GM12878 (cell line): ENCODE results near the gene TPBGL. TPM values are rescaled to one million over a fixed set of nuclear protein-coding genes. Genes with fewer than 3 reads are reported as not detected.

ENCODE experiments used
- ATAC-seq: fragments of 200-7000 bp; cut with Tn5 transposase; 3 replicates; pipeline ENCODE4 v1.9.1; 2020; ENCODE audit warnings: mild to moderate bottlenecking, moderate library complexity
- BruUV-seq: library from RNA; stranded (reverse); fragments of 400-500 nt; replicated peaks from 2 replicates; lab custom pipeline; 2021; lab: Mats Ljungman, UMichigan
- CTCF ChIA-PET: fragments of 300-600 bp; sonication (Branson Sonifier 250); formaldehyde crosslinking; extraction: SDS; loops from one replicate; lab custom pipeline; 2021; ENCODE audit warnings: inconsistent platforms; lab: Yijun Ruan, JAX
- POLR2A ChIA-PET: fragments of 350-600 bp; formaldehyde crosslinking; extraction: SDS; loops from one replicate; lab custom pipeline; 2021; ENCODE audit warnings: inconsistent platforms; lab: Charles Lee
- RAD21 ChIA-PET: fragments of 300-600 bp; sonication (Branson Sonifier 250); formaldehyde crosslinking; loops from one replicate; lab custom pipeline; 2023; ENCODE audit warnings: antibody characterized with exemption; ENCODE audit not compliant: unreplicated experiment; lab: Charles Lee
- SMC1A ChIA-PET: fragments of 300-600 bp; sonication (Branson Sonifier 250); formaldehyde crosslinking; loops from one replicate; lab custom pipeline; 2023; ENCODE audit not compliant: unreplicated experiment, uncharacterized antibody; lab: Charles Lee
- DNase-seq: peaks from one replicate; pipeline ENCODE4 v3.0.0-alpha.2; 2011; ENCODE audit warnings: low read depth, low spot score
- FAIRE-seq: peaks from 3 replicates; lab custom pipeline; 2011; peaks lifted over from hg19 to GRCh38; lab: Jason Lieb, UNC
- H2AFZ ChIP-seq: 2 replicates; pipeline ENCODE4 v1.6.0; 2011; ENCODE audit warnings: low read depth, low read length, control low read depth; ENCODE audit not compliant: control insufficient read depth
- H3K27ac ChIP-seq: 2 replicates; pipeline ENCODE4 v1.5.1; 2011; ENCODE audit warnings: control low read depth; ENCODE audit not compliant: control insufficient read depth, insufficient read depth
- H3K27me3 ChIP-seq, 2 experiments: replicated peaks in 1 of 2; 2 replicates each; pipeline versions ENCODE4 v1.6.0 to v1.6.1; 2011; ENCODE audit warnings: low read length in 1 of 2; ENCODE audit not compliant: control insufficient read depth in 2 of 2, insufficient read depth in 2 of 2
- H3K36me3 ChIP-seq, 2 experiments: 2 replicates each; pipeline ENCODE4 v1.5.1; 2011; ENCODE audit warnings: low read length in 1 of 2; ENCODE audit not compliant: control insufficient read depth in 2 of 2, insufficient read depth in 2 of 2
- H3K4me1 ChIP-seq: 2 replicates; pipeline ENCODE4 v1.6.1; 2011; ENCODE audit warnings: mild to moderate bottlenecking, low read length, moderate library complexity, mixed read lengths; ENCODE audit not compliant: control insufficient read depth, insufficient read depth
- H3K4me2 ChIP-seq: 2 replicates; pipeline ENCODE4 v1.6.0; 2011; ENCODE audit warnings: control low read depth; ENCODE audit not compliant: control insufficient read depth, insufficient read depth
- H3K4me3 ChIP-seq: fragments of 200-600 bp; sonication (generic); 2 replicates; pipeline ENCODE4 v1.5.1; 2016
- H3K79me2 ChIP-seq: 2 replicates; pipeline ENCODE4 v1.6.0; 2011; ENCODE audit warnings: low read length; ENCODE audit not compliant: control insufficient read depth, insufficient read depth
- H3K9ac ChIP-seq: 2 replicates; pipeline ENCODE4 v1.8.0; 2011; ENCODE audit warnings: low read length, control low read depth, mixed read lengths; ENCODE audit not compliant: control insufficient read depth, insufficient read depth
- H3K9me3 ChIP-seq: replicated peaks from 3 replicates; pipeline ENCODE4 v1.5.1; 2011; ENCODE audit warnings: mild to moderate bottlenecking, low read length; ENCODE audit not compliant: control insufficient read depth, insufficient read depth
- H4K20me1 ChIP-seq: 2 replicates; pipeline ENCODE4 v1.6.0; 2011; ENCODE audit not compliant: control insufficient read depth, insufficient read depth
- BRCA1 ChIP-seq: IDR thresholded peaks from 2 replicates; pipeline ENCODE4 v1.6.1; 2011; ENCODE audit warnings: low read depth, low read length, improper control_type of control experiment
- CREM ChIP-seq: IDR thresholded peaks from 2 replicates; pipeline ENCODE4 v1.6.1; 2014; ENCODE audit warnings: antibody characterized with exemption, low read depth
- MYC ChIP-seq: IDR thresholded peaks from 2 replicates; pipeline ENCODE4 v1.6.1; 2011; ENCODE audit warnings: mild to moderate bottlenecking, low read length, moderate library complexity, inconsistent platforms; ENCODE audit not compliant: insufficient read depth, insufficient replicate concordance, insufficient read length, severe bottlenecking
- PRDM15 ChIP-seq: fragments of 450-650 bp; formaldehyde crosslinking; IDR thresholded peaks from 2 replicates; pipeline ENCODE4 v1.4.0; 2020; ENCODE audit warnings: mild to moderate bottlenecking, moderate library complexity
- RELA ChIP-seq: fragments of 450-650 bp; IDR thresholded peaks from 2 replicates; pipeline ENCODE4 v1.8.0; 2014; ENCODE audit warnings: borderline replicate concordance; ENCODE audit not compliant: partially characterized antibody
- SPI1 ChIP-seq: IDR thresholded peaks from 2 replicates; pipeline ENCODE4 v1.6.1; 2011; ENCODE audit warnings: low read depth, mild to moderate bottlenecking, low read length, moderate library complexity, borderline replicate concordance; ENCODE audit not compliant: insufficient read depth
- WGBS: methylation state at CpG from one replicate; pipeline ENCODE4 v1.1.6; 2016; ENCODE audit warnings: low lambda C conversion rate; ENCODE audit not compliant: insufficient replicate concordance, insufficient coverage; ENCODE audit errors: missing lambda C conversion rate; 5-methylcytosine and 5-hydroxymethylcytosine counted together
- in situ Hi-C: fragments of 300-500 bp; cut with MboI; formaldehyde crosslinking; loops from 9 replicates; pipeline ENCODE4 v1.14.3; 2018; ENCODE audit warnings: mixed read lengths
- intact Hi-C: fragments of 100-400 bp; cut with micrococcal nuclease; formaldehyde crosslinking; loops from one replicate; pipeline ENCODE4 v1.14.2; 2022; ENCODE audit not compliant: unreplicated experiment
- polyA plus RNA-seq, 11 experiments: library from polyadenylated mRNA; depleted of rRNA in 4 of 11; unstranded in 6 of 11; stranded (reverse) in 5 of 11; fragments of >200 nt; fragmentation: Nextera tagmentation in 4 of 11; fragmentation: Illumina TruSeq in 1 of 11; extraction: Ambion mirVana in 4 of 11; extraction: Trizol in 1 of 11; gene quantifications; 1 replicate in 1 of 11; 2 replicates in 10 of 11; pipeline versions ENCODE4 v1.2.1 to v1.2.3, GENCODE V29; 2011 to 2016; ENCODE audit warnings: inconsistent platforms in 2 of 11, missing spikeins in 2 of 11, low read depth in 1 of 11
- total RNA-seq, 4 experiments: library from RNA; depleted of rRNA in 3 of 4; stranded (reverse); fragments of >200 nt in 3 of 4; fragmentation: Illumina TruSeq in 1 of 4; extraction: Trizol in 1 of 4; gene quantifications; 2 replicates each; pipeline versions ENCODE4 v1.2.1 to v1.2.3, GENCODE V29; 2013 to 2021
- TF ChIP-seq, protein P1 (sequence below): fragments of 450-650 bp; IDR thresholded peaks from 2 replicates; pipeline ENCODE4 v1.6.1; 2017; ENCODE audit warnings: mild to moderate bottlenecking, moderate library complexity
- TF ChIP-seq, protein P2 (sequence below): fragments of 450-650 bp; IDR thresholded peaks from 2 replicates; pipeline ENCODE4 v1.6.1; 2016; ENCODE audit warnings: mild to moderate bottlenecking
- TF ChIP-seq, protein P3 (sequence below): fragments of 450-650 bp; formaldehyde crosslinking; IDR thresholded peaks from 2 replicates; pipeline ENCODE4 v1.5.0; 2022; ENCODE audit warnings: mild to moderate bottlenecking, missing genetic modification characterization

The TPBGL gene
- total and polyA plus RNA-seq, 10 of the 15 experiments (the other 5 are each of a cell fraction or from before 2014, with no cell fraction given): not detected

DNA sequence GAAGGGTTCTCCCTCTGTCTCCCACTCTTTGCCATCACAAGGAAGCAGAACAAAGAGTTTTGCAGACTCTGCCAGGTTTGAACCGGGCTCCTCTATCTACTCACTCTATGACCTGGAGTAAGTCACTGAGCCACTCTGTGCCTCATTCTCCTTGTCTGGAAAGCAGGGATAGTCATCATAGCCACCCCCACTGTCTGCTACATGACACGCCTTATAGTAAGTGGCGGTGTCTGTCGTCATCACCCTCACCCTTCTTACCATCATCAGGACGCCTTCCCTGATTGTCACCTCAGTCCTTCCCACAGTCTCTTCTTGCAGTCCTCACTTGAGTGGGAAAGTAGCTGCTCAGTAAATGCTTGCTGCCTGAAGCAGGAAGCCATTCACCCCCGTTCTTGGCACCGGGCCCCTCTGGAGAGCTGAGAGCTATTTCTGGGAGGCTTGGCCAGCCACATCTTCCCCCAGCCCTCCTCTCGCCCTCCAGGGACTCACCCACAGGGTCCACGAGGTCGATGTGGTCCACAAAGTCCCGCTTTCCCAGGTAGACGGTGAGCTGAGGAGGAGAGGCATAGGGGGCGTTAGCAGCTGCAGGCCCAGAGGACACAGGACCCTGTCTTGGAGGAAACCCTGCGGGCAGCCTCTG, 46.4 kb downstream of the TPBGL start:
- Histone ChIP-seq H3K27me3 (no peaks in the 10 kb centered on the region), H3K79me2 (no peaks in the 10 kb centered on the region)
- WGBS: 36% methylated on average over 14 of the region's 14 CpGs

More for the DNA sequence above, 46.4 kb downstream of the TPBGL start:
- DNase-seq (no peak), ATAC-seq (no peak), FAIRE-seq (no peak)
- no peak overlapping the region for H3K4me3 ChIP-seq
- no TSS peak for BruUV-seq
- CTCF ChIA-PET: no interaction called here
- RAD21 ChIA-PET: no interaction called here
- H3K9ac ChIP-seq: no peak overlapping the region
- H3K9me3 ChIP-seq: no peaks in the 10 kb centered on the region
- TF ChIP-seq, protein P1, sequence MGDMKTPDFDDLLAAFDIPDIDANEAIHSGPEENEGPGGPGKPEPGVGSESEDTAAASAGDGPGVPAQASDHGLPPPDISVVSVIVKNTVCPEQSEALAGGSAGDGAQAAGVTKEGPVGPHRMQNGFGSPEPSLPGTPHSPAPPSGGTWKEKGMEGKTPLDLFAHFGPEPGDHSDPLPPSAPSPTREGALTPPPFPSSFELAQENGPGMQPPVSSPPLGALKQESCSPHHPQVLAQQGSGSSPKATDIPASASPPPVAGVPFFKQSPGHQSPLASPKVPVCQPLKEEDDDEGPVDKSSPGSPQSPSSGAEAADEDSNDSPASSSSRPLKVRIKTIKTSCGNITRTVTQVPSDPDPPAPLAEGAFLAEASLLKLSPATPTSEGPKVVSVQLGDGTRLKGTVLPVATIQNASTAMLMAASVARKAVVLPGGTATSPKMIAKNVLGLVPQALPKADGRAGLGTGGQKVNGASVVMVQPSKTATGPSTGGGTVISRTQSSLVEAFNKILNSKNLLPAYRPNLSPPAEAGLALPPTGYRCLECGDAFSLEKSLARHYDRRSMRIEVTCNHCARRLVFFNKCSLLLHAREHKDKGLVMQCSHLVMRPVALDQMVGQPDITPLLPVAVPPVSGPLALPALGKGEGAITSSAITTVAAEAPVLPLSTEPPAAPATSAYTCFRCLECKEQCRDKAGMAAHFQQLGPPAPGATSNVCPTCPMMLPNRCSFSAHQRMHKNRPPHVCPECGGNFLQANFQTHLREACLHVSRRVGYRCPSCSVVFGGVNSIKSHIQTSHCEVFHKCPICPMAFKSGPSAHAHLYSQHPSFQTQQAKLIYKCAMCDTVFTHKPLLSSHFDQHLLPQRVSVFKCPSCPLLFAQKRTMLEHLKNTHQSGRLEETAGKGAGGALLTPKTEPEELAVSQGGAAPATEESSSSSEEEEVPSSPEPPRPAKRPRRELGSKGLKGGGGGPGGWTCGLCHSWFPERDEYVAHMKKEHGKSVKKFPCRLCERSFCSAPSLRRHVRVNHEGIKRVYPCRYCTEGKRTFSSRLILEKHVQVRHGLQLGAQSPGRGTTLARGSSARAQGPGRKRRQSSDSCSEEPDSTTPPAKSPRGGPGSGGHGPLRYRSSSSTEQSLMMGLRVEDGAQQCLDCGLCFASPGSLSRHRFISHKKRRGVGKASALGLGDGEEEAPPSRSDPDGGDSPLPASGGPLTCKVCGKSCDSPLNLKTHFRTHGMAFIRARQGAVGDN: no peak
- TF ChIP-seq SPI1 (no peak), RELA (no peak), BRCA1 (no peak), PRDM15 (CRISPR knock-in tag) (no peak), CREM (no peak), MYC (no peak)
- TF ChIP-seq, protein P2, sequence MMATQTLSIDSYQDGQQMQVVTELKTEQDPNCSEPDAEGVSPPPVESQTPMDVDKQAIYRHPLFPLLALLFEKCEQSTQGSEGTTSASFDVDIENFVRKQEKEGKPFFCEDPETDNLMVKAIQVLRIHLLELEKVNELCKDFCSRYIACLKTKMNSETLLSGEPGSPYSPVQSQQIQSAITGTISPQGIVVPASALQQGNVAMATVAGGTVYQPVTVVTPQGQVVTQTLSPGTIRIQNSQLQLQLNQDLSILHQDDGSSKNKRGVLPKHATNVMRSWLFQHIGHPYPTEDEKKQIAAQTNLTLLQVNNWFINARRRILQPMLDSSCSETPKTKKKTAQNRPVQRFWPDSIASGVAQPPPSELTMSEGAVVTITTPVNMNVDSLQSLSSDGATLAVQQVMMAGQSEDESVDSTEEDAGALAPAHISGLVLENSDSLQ: no peak
- TF ChIP-seq, protein P3, sequence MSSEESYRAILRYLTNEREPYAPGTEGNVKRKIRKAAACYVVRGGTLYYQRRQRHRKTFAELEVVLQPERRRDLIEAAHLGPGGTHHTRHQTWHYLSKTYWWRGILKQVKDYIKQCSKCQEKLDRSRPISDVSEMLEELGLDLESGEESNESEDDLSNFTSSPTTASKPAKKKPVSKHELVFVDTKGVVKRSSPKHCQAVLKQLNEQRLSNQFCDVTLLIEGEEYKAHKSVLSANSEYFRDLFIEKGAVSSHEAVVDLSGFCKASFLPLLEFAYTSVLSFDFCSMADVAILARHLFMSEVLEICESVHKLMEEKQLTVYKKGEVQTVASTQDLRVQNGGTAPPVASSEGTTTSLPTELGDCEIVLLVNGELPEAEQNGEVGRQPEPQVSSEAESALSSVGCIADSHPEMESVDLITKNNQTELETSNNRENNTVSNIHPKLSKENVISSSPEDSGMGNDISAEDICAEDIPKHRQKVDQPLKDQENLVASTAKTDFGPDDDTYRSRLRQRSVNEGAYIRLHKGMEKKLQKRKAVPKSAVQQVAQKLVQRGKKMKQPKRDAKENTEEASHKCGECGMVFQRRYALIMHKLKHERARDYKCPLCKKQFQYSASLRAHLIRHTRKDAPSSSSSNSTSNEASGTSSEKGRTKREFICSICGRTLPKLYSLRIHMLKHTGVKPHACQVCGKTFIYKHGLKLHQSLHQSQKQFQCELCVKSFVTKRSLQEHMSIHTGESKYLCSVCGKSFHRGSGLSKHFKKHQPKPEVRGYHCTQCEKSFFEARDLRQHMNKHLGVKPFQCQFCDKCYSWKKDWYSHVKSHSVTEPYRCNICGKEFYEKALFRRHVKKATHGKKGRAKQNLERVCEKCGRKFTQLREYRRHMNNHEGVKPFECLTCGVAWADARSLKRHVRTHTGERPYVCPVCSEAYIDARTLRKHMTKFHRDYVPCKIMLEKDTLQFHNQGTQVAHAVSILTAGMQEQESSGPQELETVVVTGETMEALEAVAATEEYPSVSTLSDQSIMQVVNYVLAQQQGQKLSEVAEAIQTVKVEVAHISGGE: no peak
- no peak overlapping the region for H3K27ac ChIP-seq
- H2AFZ ChIP-seq: no peak overlapping the region
- POLR2A ChIA-PET: no interaction called here
- no peaks in the 10 kb centered on the region for H3K4me1 ChIP-seq
- intact Hi-C loops (no loop called here), in situ Hi-C loops (no loop called here)
- no peaks in the 10 kb centered on the region; a peak in 1 of 4 replicates for H3K36me3 ChIP-seq
- no peaks in the 10 kb centered on the region for H4K20me1 ChIP-seq
- SMC1A ChIA-PET: no interaction called here
- no peak overlapping the region for H3K4me2 ChIP-seq
